Measurements from ENCODE around the gene MRC1.

MRC1 gene

DNA sequence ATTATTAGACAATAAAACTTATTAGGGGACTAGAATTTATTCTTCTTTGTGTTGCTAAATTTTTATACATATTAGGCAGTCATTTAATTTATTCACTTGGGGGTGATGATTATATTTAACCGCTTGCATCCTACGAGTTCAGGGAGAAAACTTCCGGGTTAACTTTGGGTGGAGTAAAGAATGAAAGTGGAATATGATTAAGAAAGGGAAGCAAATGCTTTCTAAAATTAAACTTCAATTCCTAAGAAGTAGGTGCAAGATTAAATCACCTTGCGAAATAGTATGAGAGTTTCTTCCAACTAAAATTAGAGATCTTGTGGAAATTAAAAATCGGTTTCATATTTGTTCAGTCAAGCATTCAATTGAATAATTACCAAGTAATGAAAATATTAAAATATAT is 33.5 kb downstream of the MRC1 start:
- TF ChIP-seq, protein P1, sequence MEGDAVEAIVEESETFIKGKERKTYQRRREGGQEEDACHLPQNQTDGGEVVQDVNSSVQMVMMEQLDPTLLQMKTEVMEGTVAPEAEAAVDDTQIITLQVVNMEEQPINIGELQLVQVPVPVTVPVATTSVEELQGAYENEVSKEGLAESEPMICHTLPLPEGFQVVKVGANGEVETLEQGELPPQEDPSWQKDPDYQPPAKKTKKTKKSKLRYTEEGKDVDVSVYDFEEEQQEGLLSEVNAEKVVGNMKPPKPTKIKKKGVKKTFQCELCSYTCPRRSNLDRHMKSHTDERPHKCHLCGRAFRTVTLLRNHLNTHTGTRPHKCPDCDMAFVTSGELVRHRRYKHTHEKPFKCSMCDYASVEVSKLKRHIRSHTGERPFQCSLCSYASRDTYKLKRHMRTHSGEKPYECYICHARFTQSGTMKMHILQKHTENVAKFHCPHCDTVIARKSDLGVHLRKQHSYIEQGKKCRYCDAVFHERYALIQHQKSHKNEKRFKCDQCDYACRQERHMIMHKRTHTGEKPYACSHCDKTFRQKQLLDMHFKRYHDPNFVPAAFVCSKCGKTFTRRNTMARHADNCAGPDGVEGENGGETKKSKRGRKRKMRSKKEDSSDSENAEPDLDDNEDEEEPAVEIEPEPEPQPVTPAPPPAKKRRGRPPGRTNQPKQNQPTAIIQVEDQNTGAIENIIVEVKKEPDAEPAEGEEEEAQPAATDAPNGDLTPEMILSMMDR (IDR thresholded peaks at IDR 0.05; ENCODE audit: extremely low read depth, missing control alignments), result no peak
- DNase-seq (ENCODE audit: low spot score), result no peak

DNA sequence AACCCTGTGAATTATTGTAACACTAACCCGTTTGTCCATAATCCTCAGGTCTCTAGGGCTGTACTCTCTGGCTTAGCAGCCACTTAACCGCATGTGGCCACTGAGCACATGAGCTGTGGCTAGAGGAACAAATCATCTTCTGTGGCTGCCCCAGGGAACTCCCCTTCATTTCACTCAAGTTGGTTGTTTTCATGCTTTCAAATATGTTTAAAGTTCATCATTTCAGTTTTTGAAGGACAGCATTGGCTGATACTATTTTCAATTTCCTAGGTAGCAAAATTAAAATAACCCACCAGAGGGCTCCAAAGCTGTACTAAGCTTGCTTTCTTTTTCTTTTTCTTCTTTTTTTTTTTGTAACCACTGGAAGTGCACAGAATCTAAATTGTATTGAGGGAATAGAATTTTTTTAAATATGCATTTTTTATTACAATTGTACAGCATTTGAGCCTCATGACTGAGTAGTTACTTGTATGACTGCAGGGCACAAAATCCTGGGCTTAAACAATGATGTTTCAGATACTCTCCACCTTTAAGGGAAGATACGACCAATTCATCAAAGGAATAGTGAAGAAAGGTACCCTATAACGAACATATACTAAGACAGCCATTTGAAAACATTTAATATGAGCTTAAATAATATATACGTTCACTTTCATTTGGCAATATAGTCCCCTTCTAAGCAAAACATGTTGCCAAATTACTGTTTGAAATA is 38.6 kb downstream of the MRC1 start:
- TF ChIP-seq, protein P1 (IDR thresholded peaks at IDR 0.05; ENCODE audit: extremely low read depth, missing control alignments), result no peak
- no peak for DNase-seq (ENCODE audit: low spot score)

DNA sequence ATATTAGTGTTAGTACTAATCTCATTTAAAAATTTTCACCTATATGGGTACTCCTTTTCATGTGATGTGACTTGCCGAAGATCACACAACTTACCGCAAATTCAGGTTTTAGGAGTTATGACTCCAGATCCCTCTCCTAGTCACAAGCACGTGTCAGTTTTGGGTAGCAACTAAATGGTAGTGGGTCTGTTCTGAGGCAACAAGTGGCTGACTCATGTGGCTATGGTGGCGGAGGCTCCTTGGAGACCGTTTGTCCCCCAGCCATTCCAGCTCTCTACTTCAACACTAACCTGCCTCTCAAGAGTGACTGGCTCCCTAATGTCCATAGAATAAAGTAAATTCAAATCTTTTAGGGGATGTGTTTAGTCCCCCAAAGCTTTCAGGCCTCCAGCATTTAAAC is 39.5 kb downstream of the MRC1 start:
- TF ChIP-seq, protein P1 (IDR thresholded peaks at IDR 0.05; ENCODE audit: extremely low read depth, missing control alignments), result no peak
- DNase-seq (ENCODE audit: low spot score), result no peak

DNA sequence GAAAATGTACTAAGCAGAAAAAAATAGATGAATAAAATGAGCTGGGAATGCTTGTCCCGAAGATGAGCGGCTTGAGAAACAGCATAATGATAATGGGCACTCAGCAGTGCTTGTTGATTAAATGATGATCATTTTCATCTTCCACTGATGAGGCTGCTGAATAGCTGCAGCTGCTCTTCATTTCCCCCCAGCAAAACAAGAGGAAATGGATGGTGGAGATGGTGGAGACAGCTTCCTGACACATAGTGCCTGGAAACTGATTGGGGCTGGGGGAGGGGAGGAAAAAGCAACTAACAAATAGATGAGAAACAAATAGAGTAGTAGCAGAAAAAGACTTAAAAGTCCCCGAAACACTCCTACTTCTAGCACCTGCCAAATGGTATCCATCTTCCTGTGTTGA is 41.4 kb downstream of the MRC1 start:
- TF ChIP-seq, protein P1 (IDR thresholded peaks at IDR 0.05; ENCODE audit: extremely low read depth, missing control alignments), result no peak
- DNase-seq (ENCODE audit: low spot score), result no peak

DNA sequence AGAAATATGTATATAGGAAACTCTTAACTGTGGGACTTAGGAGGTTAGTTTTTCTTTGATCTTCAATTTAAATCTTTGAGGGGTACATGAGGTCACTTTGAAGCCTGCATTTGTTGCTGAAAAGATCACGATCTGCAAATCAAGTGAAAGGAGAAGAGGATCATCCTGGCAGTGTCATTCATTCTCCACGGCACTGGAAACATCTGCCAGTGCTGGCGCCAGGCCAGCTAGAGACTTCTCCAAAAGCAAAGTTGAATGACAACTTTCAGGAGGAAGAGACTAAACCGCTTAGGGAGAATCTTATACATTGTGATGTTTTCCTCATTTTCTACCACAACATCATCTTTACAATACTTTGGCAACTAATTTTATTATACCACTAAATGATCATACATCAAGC is 42.5 kb downstream of the MRC1 start:
- TF ChIP-seq, protein P1 (IDR thresholded peaks at IDR 0.05; ENCODE audit: extremely low read depth, missing control alignments), result no peak
- no peak for DNase-seq (ENCODE audit: low spot score)

DNA sequence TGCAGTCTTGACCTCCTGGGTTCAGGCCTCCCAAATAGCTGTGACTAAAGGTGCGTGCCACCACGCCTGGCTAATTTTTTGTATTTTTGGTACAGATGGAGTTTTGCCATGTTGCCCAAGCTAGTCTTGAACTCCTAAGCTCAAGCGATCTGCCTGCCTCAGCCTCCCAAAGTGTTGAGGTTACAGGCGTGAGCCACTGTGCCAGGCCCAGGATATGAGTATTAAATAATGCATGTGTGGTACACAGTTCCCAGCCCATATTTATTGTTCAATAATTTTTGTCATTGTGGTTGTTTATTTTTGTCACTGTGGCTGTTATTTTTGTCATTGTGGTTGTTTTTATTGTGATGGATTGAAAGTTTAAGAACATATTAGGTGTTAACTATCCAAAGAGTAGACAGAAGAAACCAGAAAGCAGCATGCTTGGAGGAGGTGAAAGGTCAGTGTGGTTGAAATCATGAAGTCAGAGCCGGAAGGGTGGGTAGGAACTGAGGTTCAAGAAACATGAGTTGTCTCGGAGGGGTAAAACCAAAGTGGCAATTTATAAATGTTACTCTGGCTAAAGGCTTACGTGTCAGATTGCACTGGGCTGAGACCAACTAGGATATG is 45.0 kb downstream of the MRC1 start:
- DNase-seq (ENCODE audit: low spot score), result no peak
- TF ChIP-seq, protein P1 (IDR thresholded peaks at IDR 0.05; ENCODE audit: extremely low read depth, missing control alignments), result no peak

DNA sequence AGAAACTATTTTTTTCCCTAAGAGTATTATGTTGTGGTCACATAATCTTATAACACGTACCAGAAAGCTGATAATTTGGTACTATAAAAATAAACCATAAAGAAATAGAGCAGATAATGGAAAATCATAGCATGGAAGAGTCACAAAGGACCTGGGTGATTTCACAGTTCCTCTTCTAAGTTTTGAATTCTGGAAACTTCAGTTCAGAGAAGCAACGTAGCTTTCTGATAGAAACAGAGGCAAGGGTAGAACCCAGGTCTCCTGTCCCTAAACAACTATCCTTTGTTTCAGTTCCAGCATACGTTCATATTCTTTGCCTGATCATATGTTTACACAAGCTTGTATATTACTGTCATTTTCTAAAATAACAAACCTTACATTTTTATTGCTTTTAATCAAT is 47.9 kb downstream of the MRC1 start:
- DNase-seq (ENCODE audit: low spot score), result no peak
- TF ChIP-seq, protein P1 (IDR thresholded peaks at IDR 0.05; ENCODE audit: extremely low read depth, missing control alignments), result no peak
